HG02885 (cell line): ENCODE data around the gene DIMT1.

Experiments
- ATAC-seq: cut with Tn5 transposase; IDR thresholded peaks from one replicate; pipeline ENCODE4 v1.9.1; 2021; ENCODE audit warnings: mild to moderate bottlenecking; ENCODE audit not compliant: unreplicated experiment, poor library complexity

DIMT1 gene

DNA sequence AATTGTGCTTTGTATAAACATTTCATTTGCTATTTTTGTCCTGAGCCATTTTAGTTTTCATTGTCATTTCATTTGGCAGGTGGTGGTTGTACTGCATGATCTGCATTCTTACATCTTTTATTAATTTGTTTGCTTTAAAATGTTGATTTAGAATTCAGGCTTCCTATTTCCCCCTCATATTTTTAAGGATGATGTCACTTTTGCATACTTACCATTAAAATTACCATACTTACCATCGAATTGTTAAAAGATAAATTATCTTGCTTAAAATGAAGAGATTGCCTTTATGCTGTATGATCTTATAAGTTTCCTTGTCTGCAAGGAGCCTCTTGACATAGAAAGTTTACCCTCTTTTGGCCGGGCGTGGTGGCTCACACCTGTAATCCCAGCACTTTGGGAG is 31.1 kb downstream of the DIMT1 start:
- no peak for ATAC-seq

GRCh38 chr5:62371409-62371808 is 32.3 kb downstream of the DIMT1 start:
- no peak for ATAC-seq

DNA sequence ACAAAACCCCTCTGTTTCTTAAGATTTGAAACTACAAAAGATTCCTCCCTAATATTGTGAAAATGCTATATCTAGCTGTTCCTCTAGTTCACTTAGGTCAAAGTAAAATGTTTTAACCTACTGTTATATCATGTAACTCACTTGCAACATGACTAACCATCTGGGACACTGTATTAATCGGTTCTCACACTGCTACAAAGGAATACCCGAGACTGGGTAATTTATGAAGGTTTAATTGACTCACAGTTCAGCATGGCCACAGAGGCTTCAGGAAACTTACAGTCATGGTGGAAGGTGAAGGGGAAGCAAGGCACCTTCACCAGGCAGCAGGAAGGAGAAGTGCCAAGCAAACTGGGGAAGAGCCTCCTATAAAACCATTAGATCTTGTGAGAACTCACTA is 34.7 kb downstream of the DIMT1 start:
- ATAC-seq: no peak

- no peak for ATAC-seq
Measured at GRCh38 chr5:62362701-62363100, 41.0 kb downstream of the DIMT1 start.

GRCh38 chr5:62354028-62354874 is 49.5 kb downstream of the DIMT1 start:
- peak; percentile 97 for ATAC-seq

DNA sequence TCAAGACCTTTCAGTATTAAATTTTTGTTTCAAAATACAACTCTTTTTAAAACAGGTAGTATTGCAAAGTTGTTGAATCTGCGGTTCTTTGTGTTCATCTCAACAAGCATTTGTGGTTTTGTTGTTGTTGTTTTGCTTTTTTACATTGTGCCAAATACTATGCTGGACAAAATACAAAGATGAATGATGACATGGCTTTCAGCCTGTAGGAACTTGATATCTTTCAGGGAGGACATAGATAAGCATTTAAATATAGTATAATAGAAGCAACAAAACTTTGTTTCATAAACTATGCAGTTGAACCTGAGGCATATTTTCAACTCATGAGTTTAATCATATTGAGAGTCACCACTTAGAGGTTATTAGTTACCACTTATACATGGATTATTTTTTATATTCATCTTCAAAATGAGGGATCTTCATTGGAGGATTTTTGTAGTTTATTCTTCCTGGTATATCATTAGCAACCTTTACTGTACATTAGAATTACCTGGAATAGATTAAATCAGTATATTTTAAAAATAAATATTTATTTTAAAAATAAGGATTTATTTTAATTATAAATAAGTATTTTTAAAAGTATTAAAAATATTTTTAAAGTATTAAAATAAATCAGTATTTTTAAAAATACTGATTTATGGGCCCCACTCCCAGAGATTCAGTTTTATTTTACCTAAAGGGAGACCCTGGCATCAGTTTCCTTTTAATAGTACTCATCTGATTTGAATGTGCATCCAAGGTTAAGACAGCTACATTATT is 54.8 kb downstream of the DIMT1 start:
- no peak for ATAC-seq

- no peak for ATAC-seq
Measured at GRCh38 chr5:62347928-62348327, 55.8 kb downstream of the DIMT1 start.

GRCh38 chr5:62346748-62347147 is 57.0 kb downstream of the DIMT1 start:
- no peak for ATAC-seq

DNA sequence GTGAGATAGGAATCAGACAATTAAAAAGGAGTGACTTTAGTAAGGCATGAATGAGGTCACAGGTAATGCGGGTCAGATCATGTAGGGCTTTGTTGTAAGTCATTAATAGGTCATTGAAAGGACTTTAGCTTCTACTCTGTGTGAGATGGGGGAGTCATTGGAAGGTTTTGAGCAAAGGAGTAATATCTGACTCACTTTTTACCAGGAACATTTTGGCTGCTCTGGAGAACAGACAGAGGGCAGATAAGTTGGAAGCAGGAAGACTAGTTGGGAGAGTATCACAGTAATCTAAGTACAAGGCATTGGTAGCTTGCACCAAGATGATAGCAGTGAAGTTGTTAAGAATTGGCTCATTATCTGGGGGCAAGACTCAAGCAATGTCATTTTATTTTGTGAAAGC is 60.3 kb downstream of the DIMT1 start:
- ATAC-seq: no peak

- ATAC-seq: peak; percentile 46
Measured at GRCh38 chr5:62342476-62342837, 61.2 kb downstream of the DIMT1 start.

DNA sequence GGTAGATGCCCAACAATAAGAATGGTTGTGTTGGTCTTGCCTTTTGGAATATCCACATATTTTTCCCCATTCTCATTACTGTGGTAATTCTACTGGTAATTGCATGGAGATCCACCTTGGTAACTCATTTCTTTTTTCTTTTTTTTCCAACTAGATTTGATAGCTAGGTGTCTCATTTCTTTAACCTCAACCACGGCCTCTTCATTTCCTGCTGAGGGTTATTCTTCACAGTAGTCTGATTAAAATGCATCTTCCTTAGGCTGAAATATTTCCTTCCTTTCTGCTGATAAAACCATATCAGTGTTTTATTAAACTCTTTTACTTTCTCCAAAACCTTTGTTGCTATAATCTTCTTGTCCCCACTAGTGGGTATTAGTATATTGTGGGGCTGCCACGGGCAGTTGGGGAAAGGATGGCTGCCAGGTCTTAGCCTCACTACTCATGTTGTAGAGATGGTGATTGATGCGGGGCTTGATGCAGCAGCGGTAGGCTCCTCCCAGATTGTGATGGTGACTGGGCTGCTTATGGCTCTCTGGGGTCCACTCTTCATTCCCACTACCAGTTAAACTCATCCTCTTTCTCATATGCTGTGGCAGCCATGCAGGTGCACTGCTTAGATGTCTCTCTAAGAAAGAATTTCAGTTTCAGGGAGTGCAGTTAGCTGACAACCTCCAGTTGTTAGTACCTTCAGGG is 61.8 kb downstream of the DIMT1 start:
- ATAC-seq: peak; percentile 62

DNA sequence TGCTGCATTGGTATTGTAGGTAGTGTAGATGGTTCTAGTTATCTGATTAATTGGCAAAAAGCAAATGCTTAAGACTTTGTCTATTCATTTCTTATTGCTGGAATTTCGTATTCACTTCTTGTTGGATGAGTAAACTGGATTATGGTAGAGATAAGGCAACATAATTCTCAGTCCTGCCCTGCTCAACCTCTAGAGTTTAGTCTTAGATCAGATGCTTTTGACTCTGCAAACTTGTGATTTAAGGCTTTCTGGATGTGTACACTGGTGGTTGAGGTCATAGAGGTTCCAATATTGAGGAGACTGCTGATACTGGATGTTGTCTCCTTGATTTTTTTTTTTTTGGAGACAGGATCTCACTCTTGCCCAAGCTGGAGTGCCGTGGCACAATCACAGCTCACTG is 62.7 kb downstream of the DIMT1 start:
- ATAC-seq: no peak

- peak; percentile 49 for ATAC-seq
Measured at GRCh38 chr5:62340392-62340791, 63.3 kb downstream of the DIMT1 start.
